ENCODE results near the gene RAB1B.

DNA sequence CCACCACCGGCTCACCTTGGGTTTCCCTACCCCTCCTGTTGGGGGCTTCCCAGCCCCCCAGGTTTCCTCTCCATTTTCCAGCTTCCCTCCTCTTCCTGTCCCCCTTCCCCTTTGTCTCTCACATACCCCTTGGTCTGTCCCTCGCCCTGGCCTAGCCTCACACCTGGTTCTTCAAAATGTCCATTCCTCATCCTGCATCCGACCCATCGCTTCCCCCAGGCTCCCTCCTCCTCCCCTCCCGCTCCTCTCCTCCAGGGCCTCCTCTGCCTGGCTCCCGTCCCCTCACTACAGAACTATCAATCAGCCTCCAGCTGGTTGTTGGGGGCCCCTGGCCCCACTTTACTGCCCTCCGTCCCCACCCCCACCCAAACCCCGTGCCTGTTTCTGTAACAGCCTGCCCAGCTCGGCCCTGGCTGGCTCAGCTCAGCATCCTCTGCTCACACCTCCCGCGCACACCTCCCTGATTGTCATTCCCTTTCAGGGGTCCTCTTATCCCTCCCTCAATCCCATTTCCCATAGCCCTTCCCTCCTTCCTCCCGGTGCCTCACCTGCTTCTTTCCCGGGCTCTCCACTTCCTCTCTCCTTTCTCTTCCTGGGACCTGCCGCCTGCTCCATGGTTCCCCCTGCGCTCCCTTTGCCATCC lies 10.8 kb downstream of the RAB1B start:
- no peak for TF ChIP-seq POLR2A (IDR thresholded peaks at IDR 0.05; ENCODE audit: low read length)
- TF ChIP-seq GATA1 (IDR thresholded peaks at IDR 0.05; ENCODE audit: low read depth, low read length) = no peak
